ENCODE results near the gene USP9X. TPM values are rescaled to one million over a fixed set of nuclear protein-coding genes. Genes with fewer than 3 reads are reported as not detected.

Gene USP9X
- total and polyA plus RNA-seq, 2 experiments from 2014 or later, result 62.2 to 329 TPM

DNA sequence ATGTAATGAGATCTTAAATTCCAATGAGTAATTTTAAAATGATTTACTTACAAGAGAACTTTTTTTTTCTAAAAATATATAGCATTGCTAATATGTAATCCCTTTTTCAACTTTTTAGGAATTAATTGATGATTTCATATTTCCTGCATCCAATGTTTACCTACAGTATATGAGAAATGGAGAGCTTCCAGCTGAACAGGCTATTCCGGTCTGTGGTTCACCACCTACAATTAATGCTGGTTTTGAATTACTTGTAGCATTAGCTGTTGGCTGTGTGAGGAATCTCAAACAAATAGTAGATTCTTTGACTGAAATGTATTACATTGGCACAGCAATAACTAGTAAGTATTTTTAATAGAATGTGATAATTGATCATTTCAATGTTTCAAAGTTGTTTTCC is 113.2 kb downstream of the USP9X start:
- peaks cover 16% of the 10 kb centered on the region; the same call in 1 of the 2 replicates for H3F3A ChIP-seq (replicated peaks; ENCODE audit: low read depth)
- peaks cover 51% of the 10 kb centered on the region for H3K36me3 ChIP-seq (ENCODE audit: insufficient read depth)
- H3K4me3 ChIP-seq, result no peak overlapping the region
- H3K27me3 ChIP-seq (ENCODE audit: insufficient read depth), result no peaks in the 10 kb centered on the region
- H3K27me3 Mint-ChIP-seq (ENCODE audit: insufficient read depth, low read depth, poor library complexity), result peaks cover 2% of the 10 kb centered on the region
- H3K4me1 ChIP-seq (ENCODE audit: insufficient read depth), result no peaks in the 10 kb centered on the region
- peaks cover 73% of the 10 kb centered on the region for H3K36me3 Mint-ChIP-seq (ENCODE audit: low read depth)
- H3K9me3 Mint-ChIP-seq, result no peaks in the 10 kb centered on the region
- H2AFZ ChIP-seq, result no peak overlapping the region
- 0 out of 2 replicates have a peak, but pooled peaks cover 3% of the 10 kb centered on the region for H3K79me2 ChIP-seq (replicated peaks; ENCODE audit: insufficient read depth)
- H3K27ac Mint-ChIP-seq, result no peak overlapping the region
- no peak overlapping the region for H3K4me2 ChIP-seq
- no peak overlapping the region for H3K4me3 Mint-ChIP-seq
- no peak for DNase-seq (ENCODE audit: low spot score)
- H3K9me2 ChIP-seq (ENCODE audit: insufficient read depth), result no peaks in the 10 kb centered on the region
- no peak overlapping the region; the same call in 1 of the 2 replicates for H3K27ac ChIP-seq (ENCODE audit: low read depth)
- ATAC-seq, result no peak
- H3K4me1 Mint-ChIP-seq, result no peaks in the 10 kb centered on the region
- TF ChIP-seq EZH2phosphoT487 (IDR thresholded peaks at IDR 0.05; ENCODE audit: unreplicated experiment), result no peak
- no peak for TF ChIP-seq NANOG (IDR thresholded peaks at IDR 0.05; ENCODE audit: borderline replicate concordance)
- TF ChIP-seq ZNF114 (CRISPR knock-in tag; IDR thresholded peaks at IDR 0.05), result no peak
- no peak for TF ChIP-seq CTCF (conservative IDR thresholded peaks at IDR 0.05; ENCODE audit: low read depth in 2 of 2)
- TF ChIP-seq ZNF462 (CRISPR knock-in tag; IDR thresholded peaks at IDR 0.05), result no peak
- no peak for TF ChIP-seq JUNB (IDR thresholded peaks at IDR 0.05; ENCODE audit: unreplicated experiment)
- no peak for TF ChIP-seq REST (IDR thresholded peaks at IDR 0.05; ENCODE audit: unreplicated experiment)
- no peaks in the 10 kb centered on the region; the same call in 1 of the 2 replicates for H4K20me1 ChIP-seq (replicated peaks; ENCODE audit: insufficient read depth)
